Ascending aorta (tissue), 2 donors: ENCODE results near the gene SNX33. TPM values are rescaled to one million over a fixed set of nuclear protein-coding genes. Genes with fewer than 3 reads are reported as not detected.

Experiments
- DNase-seq, 2 donors: peaks; one replicate each; pipeline ENCODE4 v3.0.0-alpha.2; 2019; ENCODE audit warnings: low spot score in 2 of 2
- H3K27ac ChIP-seq, 2 donors: fragments of 200-600 bp; sonication (generic); one replicate each; pipeline ENCODE4 v1.5.1; 2016 to 2017; ENCODE audit warnings: mild to moderate bottlenecking in 1 of 2
- H3K27me3 ChIP-seq: fragments of 200-600 bp; sonication (generic); one replicate; pipeline ENCODE4 v1.5.1; 2017
- H3K36me3 ChIP-seq, 2 donors: fragments of 200-600 bp; sonication (generic); one replicate each; pipeline ENCODE4 v1.5.1; 2016
- H3K4me1 ChIP-seq, 2 donors: fragments of 200-600 bp; sonication (generic); one replicate each; pipeline ENCODE4 v1.5.1; 2016 to 2017; ENCODE audit warnings: mild to moderate bottlenecking in 1 of 2
- H3K4me3 ChIP-seq, 2 donors: fragments of 200-600 bp; sonication (generic); one replicate each; pipeline ENCODE4 v1.5.1; 2016 to 2017; ENCODE audit warnings: mild to moderate bottlenecking in 1 of 2
- H3K9me3 ChIP-seq, 2 donors: fragments of 200-600 bp; sonication (generic); one replicate each; pipeline ENCODE4 v1.5.1; 2016
- CTCF ChIP-seq, 3 experiments: fragments of 200-600 bp in 2 of 3; fragments of 450-650 bp in 1 of 3; sonication (generic) in 2 of 3; IDR thresholded peaks; one replicate each; pipeline ENCODE4 v1.5.1; 2016 to 2019; ENCODE audit warnings: antibody characterized with exemption in 3 of 3, mild to moderate bottlenecking in 1 of 3, moderate library complexity in 1 of 3
- intact Hi-C: fragments of 100-400 bp; cut with DNase I; formaldehyde crosslinking; loops from one replicate; pipeline ENCODE4 v1.15.1; 2023
- total RNA-seq: library from RNA; depleted of rRNA; stranded (reverse); fragments of >200 nt; gene quantifications from one replicate; pipeline ENCODE4 v1.1.0, GENCODE V29; 2016

SNX33 gene
- total RNA-seq, 1 donor from 2014 or later, result 53.5 TPM

GRCh38 chr15:75639709-75640482 lies 7.8 kb upstream of the SNX33 start, which contains the start of gene IMP3:
Gene IMP3 (minus strand): TSS chr15:75640224. CDS start chr15:75640168, 56 bp downstream.
- peak; percentile 84 to 97 for DNase-seq
- peak within 1 kb of the TSS; percentile 88 to 95 for H3K27ac ChIP-seq
- peaks cover 9 to 32% of the 10 kb centered on the region in 2 donors for H3K4me1 ChIP-seq
- H3K4me3 ChIP-seq, result peak within 1 kb of the TSS; percentile 82 to 94
- intact Hi-C loops, result loop anchor here (1.0 to 5.0 kb wide), 5 partner anchors 15 to 162 kb away; partner anchors contain the start of gene SNUPN
- peaks cover 0 to 3% of the 10 kb centered on the region in 2 donors for H3K36me3 ChIP-seq
- TF ChIP-seq CTCF (IDR thresholded peaks at IDR 0.05), result no peak
- H3K9me3 ChIP-seq, result no peaks in the 10 kb centered on the region
- no peaks in the 10 kb centered on the region for H3K27me3 ChIP-seq

DNA sequence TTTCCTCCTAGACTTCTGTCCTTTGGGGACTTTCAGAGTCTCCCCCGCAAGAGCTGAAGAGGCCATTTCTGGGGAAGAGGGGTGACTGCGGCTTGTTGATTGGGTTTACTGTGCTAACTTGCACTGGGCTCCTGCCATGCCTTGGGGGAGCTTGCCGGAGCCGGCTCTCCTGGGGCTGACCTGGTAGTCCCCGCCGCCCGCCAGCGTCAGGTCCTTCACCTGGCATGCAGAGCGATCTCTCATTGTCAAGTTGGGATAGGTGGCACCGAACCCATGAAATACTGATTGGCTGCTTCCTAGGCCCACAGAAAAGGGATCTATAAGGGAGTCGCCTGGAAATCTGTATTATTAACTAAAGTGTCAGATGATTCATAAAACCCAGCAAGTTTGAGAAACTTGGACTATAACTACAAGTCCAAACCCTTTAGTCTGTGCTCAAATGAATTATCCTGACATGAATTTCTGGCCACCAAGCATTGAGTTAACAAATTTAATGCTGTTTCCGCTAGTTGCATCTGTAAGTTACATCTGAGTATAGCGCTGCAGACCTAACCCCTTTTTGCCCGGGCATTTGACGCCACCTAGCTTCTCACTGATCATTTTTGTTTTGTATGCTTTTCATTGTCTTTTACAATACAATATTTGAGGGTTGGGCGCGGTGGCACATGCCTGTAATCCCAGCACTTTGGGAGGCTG lies 7.1 kb upstream of the SNX33 start:
- Histone ChIP-seq H3K9me3 (no peaks in the 10 kb centered on the region), H3K4me1 (peaks cover 9 to 32% of the 10 kb centered on the region in 2 donors), H3K27me3 (no peaks in the 10 kb centered on the region), H3K4me3 (peak overlapping the region; percentile 82 to 94), H3K27ac (peak overlapping the region; percentile 88 to 95), H3K36me3 (peaks cover 0 to 3% of the 10 kb centered on the region in 2 donors)
- no peak for DNase-seq
- peak in 2 of 3 experiments; percentile 3 to 18 for TF ChIP-seq CTCF (IDR thresholded peaks at IDR 0.05)
- intact Hi-C loops, result loop anchor here (1.0 kb wide), 2 partner anchors 21 to 98 kb away; no protein-coding TSS in a partner anchor

GRCh38 chr15:75641179-75641503 lies 6.6 kb upstream of the SNX33 start:
- H3K4me3 ChIP-seq, result peak overlapping the region in 1 of 2 donors; percentile 82
- H3K27ac ChIP-seq, result peak overlapping the region; percentile 88 to 95

GRCh38 chr15:75641603-75642002 lies 6.1 kb upstream of the SNX33 start:
- intact Hi-C loops, result no loop called here
- no peak for DNase-seq
- Histone ChIP-seq H3K36me3 (peaks cover 0 to 3% of the 10 kb centered on the region in 2 donors), H3K4me1 (peaks cover 14 to 39% of the 10 kb centered on the region in 2 donors), H3K27ac (no peak overlapping the region), H3K9me3 (no peaks in the 10 kb centered on the region), H3K4me3 (no peak overlapping the region), H3K27me3 (no peaks in the 10 kb centered on the region)
- TF ChIP-seq CTCF (IDR thresholded peaks at IDR 0.05), result no peak

More at GRCh38 chr15:75641179-75641503, 6.6 kb upstream of the SNX33 start:
- intact Hi-C loops, result no loop called here
- peaks cover 10 to 37% of the 10 kb centered on the region in 2 donors for H3K4me1 ChIP-seq
- TF ChIP-seq CTCF (IDR thresholded peaks at IDR 0.05), result no peak
- DNase-seq, result no peak
- peaks cover 0 to 3% of the 10 kb centered on the region in 2 donors for H3K36me3 ChIP-seq
- no peaks in the 10 kb centered on the region for H3K9me3 ChIP-seq
- no peaks in the 10 kb centered on the region for H3K27me3 ChIP-seq

DNA sequence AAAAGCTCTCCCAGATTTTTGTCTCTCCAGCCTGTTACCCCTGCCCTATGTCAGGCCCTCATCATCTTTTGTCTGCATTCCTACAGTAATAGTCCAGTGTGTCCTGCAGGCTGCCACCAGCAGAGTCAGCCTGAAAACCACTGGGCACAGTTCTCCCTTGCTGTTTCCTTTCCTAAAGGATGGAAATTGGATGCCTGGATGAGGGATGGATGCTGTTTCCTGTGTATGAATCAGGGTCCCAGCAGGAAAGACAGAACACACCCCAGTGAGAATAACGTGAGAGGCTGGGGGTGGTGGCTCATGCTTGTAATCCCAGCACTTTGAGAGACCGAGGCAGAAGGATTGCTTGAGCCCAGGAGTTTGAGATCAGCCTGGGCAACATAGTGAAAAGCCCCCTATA lies 3.3 kb upstream of the SNX33 start:
- Histone ChIP-seq H3K27me3 (no peaks in the 10 kb centered on the region), H3K9me3 (no peaks in the 10 kb centered on the region), H3K4me3 (no peak overlapping the region), H3K4me1 (peaks cover 6 to 21% of the 10 kb centered on the region in 2 donors), H3K27ac (no peak overlapping the region), H3K36me3 (no peaks in the 10 kb centered on the region)
- no peak for DNase-seq
- intact Hi-C loops, result no loop called here
- TF ChIP-seq CTCF (IDR thresholded peaks at IDR 0.05), result no peak
